SK-N-SH treated with all-trans-retinoic acid at 6 μM for 48 hours (cell line): ENCODE measurements around the gene DIP2C.

Source experiments
- ESRRG ChIP-seq: fragments of 250-450 bp; sonication (Bioruptor Pico); IDR thresholded peaks from 2 replicates; pipeline ENCODE4 v1.6.1; 2021; ENCODE audit warnings: mild to moderate bottlenecking
- ZC3H10 ChIP-seq: fragments of 250-450 bp; sonication (Bioruptor Pico); IDR thresholded peaks from 2 replicates; pipeline ENCODE4 v1.5.1; 2021; ENCODE audit warnings: mild to moderate bottlenecking, moderate library complexity
- ZFP30 ChIP-seq: fragments of 450-650 bp; formaldehyde crosslinking; IDR thresholded peaks from 2 replicates; pipeline ENCODE4 v1.5.0; 2022; ENCODE audit warnings: mild to moderate bottlenecking, moderate library complexity

GRCh38 chr10:475709-476454 lies 213.6 kb downstream of the DIP2C start:
- TF ChIP-seq ESRRG (CRISPR knock-in tag), result no peak
- TF ChIP-seq ZC3H10 (CRISPR knock-in tag), result no peak
- TF ChIP-seq ZFP30 (CRISPR knock-in tag), result no peak
